BLaER1 treated with 17β-estradiol and CSF1 and Interleukin-3, amounts not matched to agents 10 nM and 100 nM (cell line): ENCODE data around the gene DYRK3.
"Not testable (repeated sequence)": the region's sequence is repeated elsewhere in the genome, so short reads cannot be mapped to it uniquely, and the experiment has no call there.

Experiments used
- H3K27ac ChIP-seq, 11 experiments: shearing (Covaris generic); formaldehyde crosslinking; 2 replicates each; pipeline ENCODE4 v1.8.1; 2022
- H3K27me3 ChIP-seq, 11 experiments: shearing (Covaris generic); formaldehyde crosslinking; 2 replicates each; pipeline ENCODE4 v1.8.1; 2022
- H3K36me3 ChIP-seq, 11 experiments: shearing (Covaris generic); formaldehyde crosslinking; 2 replicates each; pipeline ENCODE4 v1.8.1; 2022
- H3K4me1 ChIP-seq, 10 experiments: shearing (Covaris generic); formaldehyde crosslinking; 2 replicates each; pipeline ENCODE4 v1.8.1; 2022
- H3K4me2 ChIP-seq, 11 experiments: shearing (Covaris generic); formaldehyde crosslinking; 2 replicates each; pipeline ENCODE4 v1.8.1; 2022
- H3K4me3 ChIP-seq, 10 experiments: shearing (Covaris generic); formaldehyde crosslinking; 2 replicates each; pipeline ENCODE4 v1.8.1; 2022
- H3K9ac ChIP-seq, 11 experiments: shearing (Covaris generic); formaldehyde crosslinking; 2 replicates each; pipeline ENCODE4 v1.8.1; 2022
- H3K9me3 ChIP-seq, 11 experiments: shearing (Covaris generic); formaldehyde crosslinking; replicated peaks in 1 of 11; 2 replicates each; pipeline ENCODE4 v1.8.1; 2022
- H4K20me1 ChIP-seq, 11 experiments: shearing (Covaris generic); formaldehyde crosslinking; 2 replicates each; pipeline ENCODE4 v1.8.1; 2022
- Cebpa-rat ChIP-seq, 11 experiments: shearing (Covaris generic); IDR thresholded peaks; 2 replicates each; pipeline ENCODE4 v1.8.1; 2022

Gene DYRK3

DNA sequence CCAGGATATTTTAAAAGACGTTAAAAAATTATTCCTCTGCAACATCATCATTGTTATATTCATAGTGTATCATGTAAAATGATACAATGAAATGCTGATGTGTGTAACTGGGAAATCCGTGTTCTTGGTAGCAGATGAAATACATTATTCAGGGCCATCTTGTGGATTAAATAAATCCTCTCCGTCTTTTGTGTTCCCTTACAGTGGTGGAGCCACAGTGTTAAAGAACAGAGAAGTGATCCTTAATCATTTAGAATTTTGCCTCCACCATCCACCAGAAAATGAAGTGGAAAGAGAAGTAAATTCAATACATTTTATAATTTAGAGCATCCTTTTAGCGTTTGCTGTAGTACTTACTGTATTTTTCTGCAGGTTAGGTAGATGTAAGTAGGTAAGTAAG is 1.3 kb downstream of the DYRK3 start:
- no peaks in the 10 kb centered on the region for H3K27me3 ChIP-seq
- peak overlapping the region in 9 of 11 experiments; percentile 81 to 91 (median 89); a peak in 17 of 22 replicates for H3K9ac ChIP-seq
- H3K36me3 ChIP-seq, result peaks cover 0 to 46% (median 39%) of the 10 kb centered on the region in 11 experiments; a peak in 17 of 22 replicates
- peak overlapping the region; percentile 83 to 98 (median 93); a peak in 21 of 22 replicates for H3K4me2 ChIP-seq
- H3K27ac ChIP-seq, result peak overlapping the region in 8 of 11 experiments; percentile 18 to 92 (median 83); a peak in 15 of 22 replicates
- H3K4me1 ChIP-seq, result peaks cover 35 to 68% (median 56%) of the 10 kb centered on the region in 10 experiments
- no peak for TF ChIP-seq Cebpa-rat (IDR thresholded peaks at IDR 0.05)
- H4K20me1 ChIP-seq, result peaks cover 0 to 56% (median 9%) of the 10 kb centered on the region in 11 experiments; a peak in 9 of 22 replicates
- H3K9me3 ChIP-seq, result peaks cover 0 to 4% (median 0%) of the 10 kb centered on the region in 11 experiments; a peak in 3 of 22 replicates
- peak overlapping the region in 9 of 10 experiments; percentile 80 to 94 (median 91); a peak in 16 of 20 replicates for H3K4me3 ChIP-seq

DNA sequence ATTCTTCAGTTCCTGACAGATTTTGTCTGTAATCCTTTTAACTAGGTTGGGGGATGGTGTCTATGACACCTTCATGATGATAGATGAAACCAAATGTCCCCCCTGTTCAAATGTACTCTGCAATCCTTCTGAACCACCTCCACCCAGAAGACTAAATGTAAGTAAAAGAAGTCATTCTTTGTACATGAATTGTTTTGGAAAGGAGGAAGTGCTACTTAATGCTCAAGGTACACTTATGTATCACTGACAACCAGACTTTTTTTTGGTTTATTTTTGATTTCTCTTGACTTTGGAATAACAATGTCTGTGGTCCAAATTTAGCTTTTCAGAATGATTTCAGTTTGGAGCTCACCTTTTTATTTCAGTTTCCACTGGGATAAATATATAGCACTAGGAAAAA is 2.3 kb downstream of the DYRK3 start:
- Histone ChIP-seq H3K4me3 (peak overlapping the region in 8 of 10 experiments; percentile 80 to 94 (median 92); a peak in 14 of 20 replicates), H3K27me3 (no peaks in the 10 kb centered on the region), H3K9ac (peak overlapping the region in 9 of 11 experiments; percentile 81 to 91 (median 89); a peak in 17 of 22 replicates), H3K9me3 (peaks cover 0 to 4% (median 0%) of the 10 kb centered on the region in 11 experiments; a peak in 3 of 22 replicates), H3K36me3 (peaks cover 0 to 52% (median 42%) of the 10 kb centered on the region in 11 experiments; a peak in 17 of 22 replicates), H3K4me1 (peaks cover 35 to 66% (median 52%) of the 10 kb centered on the region in 10 experiments), H4K20me1 (peaks cover 0 to 56% (median 9%) of the 10 kb centered on the region in 11 experiments; a peak in 9 of 22 replicates), H3K27ac (peak overlapping the region in 8 of 11 experiments; percentile 18 to 92 (median 83); a peak in 15 of 22 replicates), H3K4me2 (peak overlapping the region; percentile 83 to 98 (median 93); a peak in 21 of 22 replicates)
- no peak for TF ChIP-seq Cebpa-rat (IDR thresholded peaks at IDR 0.05)

GRCh38 chr1:206642074-206642473 is 6.7 kb downstream of the DYRK3 start:
- peaks cover 0 to 95% (median 86%) of the 10 kb centered on the region in 11 experiments; a peak in 18 of 22 replicates for H3K36me3 ChIP-seq
- not testable (repeated sequence) for H3K9me3 ChIP-seq, H3K9ac ChIP-seq, H3K27me3 ChIP-seq, H3K4me2 ChIP-seq, H3K4me3 ChIP-seq, H3K27ac ChIP-seq
- peaks cover 27 to 54% (median 37%) of the 10 kb centered on the region in 10 experiments for H3K4me1 ChIP-seq
- peaks cover 0 to 81% (median 6%) of the 10 kb centered on the region in 11 experiments; a peak in 10 of 22 replicates for H4K20me1 ChIP-seq

DNA sequence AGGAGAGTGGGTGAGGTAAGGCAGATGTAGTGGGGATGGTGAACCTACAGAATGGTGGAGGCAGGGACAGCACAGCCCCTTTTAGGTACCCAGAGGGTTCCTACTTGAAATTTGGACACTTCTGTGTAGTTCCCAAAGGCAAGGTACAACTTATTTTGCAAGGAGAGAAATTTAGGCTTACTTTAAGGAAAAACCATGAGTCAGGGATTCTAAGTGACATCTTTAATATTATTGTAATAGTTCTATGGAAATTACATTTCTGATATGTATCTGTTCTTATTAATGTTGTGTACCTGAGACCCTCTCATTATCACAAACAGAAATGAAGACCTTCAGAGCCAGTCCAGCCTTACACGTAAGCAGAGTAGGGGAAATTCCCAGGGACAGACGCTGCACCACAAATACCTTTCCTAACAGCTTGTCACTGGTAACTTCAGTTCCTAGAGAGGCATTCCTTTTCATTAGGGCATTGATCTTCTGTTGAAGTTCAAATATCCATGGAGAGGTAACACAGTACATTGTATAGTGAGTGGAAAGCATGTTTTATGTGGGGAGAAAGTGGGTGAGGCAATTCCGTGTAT is 7.9 kb downstream of the DYRK3 start:
- Histone ChIP-seq H3K27me3 (no peaks in the 10 kb centered on the region), H4K20me1 (peaks cover 0 to 75% (median 0%) of the 10 kb centered on the region in 11 experiments; a peak in 9 of 22 replicates), H3K36me3 (peaks cover 10 to 97% (median 93%) of the 10 kb centered on the region in 11 experiments), H3K4me3 (no peak overlapping the region), H3K27ac (peak overlapping the region in 1 of 11 experiments; percentile 23; a peak in 1 of 22 replicates), H3K9me3 (peaks cover 0 to 5% (median 0%) of the 10 kb centered on the region in 11 experiments; a peak in 3 of 22 replicates), H3K4me2 (peak overlapping the region in 7 of 11 experiments; percentile 5 to 53 (median 39); a peak in 5 of 22 replicates), H3K9ac (no peak overlapping the region), H3K4me1 (peaks cover 20 to 48% (median 33%) of the 10 kb centered on the region in 10 experiments)
- TF ChIP-seq Cebpa-rat (IDR thresholded peaks at IDR 0.05), result no peak

DNA sequence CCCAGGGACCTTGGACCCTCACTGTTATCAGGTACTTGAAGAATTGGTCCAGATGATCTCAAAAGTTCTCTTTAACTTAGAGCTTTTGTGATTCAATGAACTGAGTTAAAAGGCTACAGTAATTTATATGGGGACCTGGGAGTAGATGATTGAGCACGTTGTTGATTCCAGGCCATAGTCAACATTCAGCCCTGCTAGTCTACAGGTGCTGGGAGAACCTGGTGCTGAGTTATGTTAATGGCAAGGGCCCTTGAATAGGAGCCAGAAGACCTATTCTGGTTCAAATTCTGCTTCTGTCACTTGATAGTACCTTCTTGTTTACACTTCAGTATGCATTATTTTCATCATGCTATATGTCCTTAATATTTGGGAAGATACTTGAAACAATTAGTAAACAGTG is 11.2 kb downstream of the DYRK3 start:
- no peak overlapping the region for H3K4me3 ChIP-seq
- H3K36me3 ChIP-seq, result peaks cover 14 to 97% (median 92%) of the 10 kb centered on the region in 11 experiments
- no peak overlapping the region for H3K9ac ChIP-seq
- 0 out of 22 replicates have a peak overlapping the region, but pooled peaks of 1 of the 11 experiments have one; percentile 43 for H3K27ac ChIP-seq
- no peaks in the 10 kb centered on the region for H3K27me3 ChIP-seq
- H4K20me1 ChIP-seq, result peaks cover 0 to 73% (median 0%) of the 10 kb centered on the region in 11 experiments; a peak in 7 of 22 replicates
- no peak for TF ChIP-seq Cebpa-rat (IDR thresholded peaks at IDR 0.05)
- H3K9me3 ChIP-seq, result 0 out of 22 replicates have a peak, but pooled peaks cover 0 to 5% (median 0%) of the 10 kb centered on the region in 11 experiments
- H3K4me1 ChIP-seq, result peaks cover 23 to 56% (median 45%) of the 10 kb centered on the region in 10 experiments
- 0 out of 22 replicates have a peak overlapping the region, but pooled peaks of 1 of the 11 experiments have one; percentile 8 for H3K4me2 ChIP-seq

DNA sequence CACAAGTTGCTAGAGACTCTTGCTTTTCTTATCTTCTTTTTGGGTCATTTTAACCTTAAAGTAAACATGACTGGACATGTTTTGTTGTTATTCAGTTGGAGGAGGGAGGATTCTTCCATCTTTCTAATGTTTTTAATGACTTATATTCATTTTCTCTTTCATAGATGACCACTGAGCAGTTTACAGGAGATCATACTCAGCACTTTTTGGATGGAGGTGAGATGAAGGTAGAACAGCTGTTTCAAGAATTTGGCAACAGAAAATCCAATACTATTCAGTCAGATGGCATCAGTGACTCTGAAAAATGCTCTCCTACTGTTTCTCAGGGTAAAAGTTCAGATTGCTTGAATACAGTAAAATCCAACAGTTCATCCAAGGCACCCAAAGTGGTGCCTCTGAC is 11.9 kb downstream of the DYRK3 start:
- no peak overlapping the region for H3K9ac ChIP-seq
- peaks cover 14 to 100% (median 92%) of the 10 kb centered on the region in 11 experiments for H3K36me3 ChIP-seq
- H4K20me1 ChIP-seq, result peaks cover 0 to 79% (median 0%) of the 10 kb centered on the region in 11 experiments; a peak in 7 of 22 replicates
- 0 out of 22 replicates have a peak, but pooled peaks cover 0 to 5% (median 0%) of the 10 kb centered on the region in 11 experiments for H3K9me3 ChIP-seq
- H3K27ac ChIP-seq, result peak overlapping the region in 2 of 11 experiments; percentile 7 to 43; a peak in 2 of 22 replicates
- H3K4me3 ChIP-seq, result no peak overlapping the region
- TF ChIP-seq Cebpa-rat (IDR thresholded peaks at IDR 0.05), result no peak
- peaks cover 23 to 64% (median 52%) of the 10 kb centered on the region in 10 experiments for H3K4me1 ChIP-seq
- no peak overlapping the region for H3K4me2 ChIP-seq
- H3K27me3 ChIP-seq, result no peaks in the 10 kb centered on the region

DNA sequence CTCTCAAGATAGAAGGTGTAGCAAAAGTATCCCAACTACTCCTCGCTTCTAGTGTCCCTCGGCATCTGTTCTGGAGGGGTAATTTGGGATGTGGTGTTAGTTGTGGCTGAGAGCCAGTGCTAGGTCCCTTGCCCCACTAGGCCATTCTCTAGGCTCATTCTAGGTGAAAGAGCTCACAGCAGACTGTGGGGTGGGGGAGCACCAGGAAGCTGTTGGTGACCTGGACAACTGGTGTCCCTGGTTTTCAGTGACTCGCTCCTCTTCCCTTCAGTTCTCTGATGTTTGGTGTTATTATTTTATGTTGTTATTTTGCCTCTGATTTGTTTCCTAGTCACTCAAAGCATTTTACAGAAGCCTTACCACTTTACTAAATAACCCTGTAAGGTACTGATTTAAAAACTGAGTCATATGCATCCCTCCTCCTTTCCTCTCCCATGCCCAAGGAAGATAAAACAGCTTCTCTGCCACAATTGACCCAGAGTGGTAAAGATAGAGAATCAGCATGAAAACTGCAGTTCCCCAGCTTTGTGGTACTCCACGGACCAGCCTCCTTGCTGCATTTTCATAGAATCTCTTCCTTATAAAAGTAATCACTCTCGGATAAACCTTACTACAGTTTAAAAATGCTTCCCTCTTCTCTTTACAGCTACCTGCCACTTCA is 14.1 kb downstream of the DYRK3 start:
- Histone ChIP-seq H4K20me1 (peaks cover 0 to 65% (median 0%) of the 10 kb centered on the region in 11 experiments; a peak in 7 of 22 replicates), H3K9me3 (0 out of 22 replicates have a peak, but pooled peaks cover 0 to 5% (median 0%) of the 10 kb centered on the region in 11 experiments), H3K36me3 (peaks cover 14 to 100% (median 90%) of the 10 kb centered on the region in 11 experiments), H3K9ac (peak overlapping the region in 3 of 11 experiments; percentile 5 to 15 (median 9); a peak in 2 of 22 replicates), H3K4me1 (peaks cover 30 to 84% (median 67%) of the 10 kb centered on the region in 10 experiments), H3K27ac (peak overlapping the region in 6 of 11 experiments; percentile 19 to 53 (median 28); a peak in 8 of 22 replicates), H3K4me2 (peak overlapping the region in 10 of 11 experiments; percentile 37 to 99 (median 56); a peak in 20 of 22 replicates), H3K4me3 (no peak overlapping the region), H3K27me3 (no peaks in the 10 kb centered on the region)
- no peak for TF ChIP-seq Cebpa-rat (IDR thresholded peaks at IDR 0.05)

DNA sequence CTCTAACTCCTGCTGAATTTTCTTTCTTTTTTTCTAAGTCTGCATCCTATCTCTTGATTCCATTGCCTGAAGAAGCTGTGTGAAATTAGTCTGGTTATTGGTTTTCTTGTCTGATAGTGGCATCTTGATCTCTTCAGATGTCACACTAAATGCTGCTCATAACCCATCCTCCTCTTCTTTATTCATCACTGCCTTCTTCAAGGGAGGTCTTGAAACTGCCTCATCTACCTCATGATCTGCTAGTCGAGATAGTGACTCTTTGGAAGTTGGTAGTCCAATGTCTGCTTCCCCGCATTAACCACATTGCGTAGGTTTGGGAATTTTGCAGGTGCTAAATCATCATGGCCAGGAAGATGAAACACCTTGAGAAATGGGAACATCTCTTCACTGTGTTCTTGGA is 15.7 kb downstream of the DYRK3 start:
- Histone ChIP-seq H3K4me2 (peak overlapping the region in 6 of 11 experiments; percentile 46 to 100 (median 98); a peak in 11 of 22 replicates), H3K27ac (peak overlapping the region in 2 of 11 experiments; percentile 20 to 37; a peak in 1 of 22 replicates), H3K9ac (no peak overlapping the region), H3K4me1 (peaks cover 39 to 98% (median 82%) of the 10 kb centered on the region in 10 experiments), H3K27me3 (no peaks in the 10 kb centered on the region), H4K20me1 (peaks cover 0 to 51% (median 0%) of the 10 kb centered on the region in 11 experiments; a peak in 6 of 22 replicates), H3K9me3 (0 out of 22 replicates have a peak, but pooled peaks cover 0 to 5% (median 0%) of the 10 kb centered on the region in 11 experiments), H3K36me3 (peaks cover 14 to 92% (median 74%) of the 10 kb centered on the region in 11 experiments), H3K4me3 (no peak overlapping the region)
- no peak for TF ChIP-seq Cebpa-rat (IDR thresholded peaks at IDR 0.05)
